ENCODE data around the gene DNAH9.

The DNAH9 gene

GRCh38 chr17:11598274-11599221 is at the start of gene DNAH9:
DNAH9 (plus strand) TSS chr17:11598470; CDS start chr17:11598499, 29 bp downstream.
- DNase-seq, result peak; percentile 4

- no peak for DNase-seq
Measured at GRCh38 chr17:11550431-11550830, 47.8 kb upstream of the DNAH9 start.

GRCh38 chr17:11551442-11551841 is 46.8 kb upstream of the DNAH9 start:
- DNase-seq, result no peak

GRCh38 chr17:11553135-11553534 is 45.1 kb upstream of the DNAH9 start:
- DNase-seq, result no peak

GRCh38 chr17:11554042-11554441 is 44.2 kb upstream of the DNAH9 start:
- no peak for DNase-seq

GRCh38 chr17:11554542-11554941 is 43.7 kb upstream of the DNAH9 start:
- DNase-seq, result no peak

- DNase-seq, result no peak
Measured at GRCh38 chr17:11555530-11555929, 42.7 kb upstream of the DNAH9 start.

DNA sequence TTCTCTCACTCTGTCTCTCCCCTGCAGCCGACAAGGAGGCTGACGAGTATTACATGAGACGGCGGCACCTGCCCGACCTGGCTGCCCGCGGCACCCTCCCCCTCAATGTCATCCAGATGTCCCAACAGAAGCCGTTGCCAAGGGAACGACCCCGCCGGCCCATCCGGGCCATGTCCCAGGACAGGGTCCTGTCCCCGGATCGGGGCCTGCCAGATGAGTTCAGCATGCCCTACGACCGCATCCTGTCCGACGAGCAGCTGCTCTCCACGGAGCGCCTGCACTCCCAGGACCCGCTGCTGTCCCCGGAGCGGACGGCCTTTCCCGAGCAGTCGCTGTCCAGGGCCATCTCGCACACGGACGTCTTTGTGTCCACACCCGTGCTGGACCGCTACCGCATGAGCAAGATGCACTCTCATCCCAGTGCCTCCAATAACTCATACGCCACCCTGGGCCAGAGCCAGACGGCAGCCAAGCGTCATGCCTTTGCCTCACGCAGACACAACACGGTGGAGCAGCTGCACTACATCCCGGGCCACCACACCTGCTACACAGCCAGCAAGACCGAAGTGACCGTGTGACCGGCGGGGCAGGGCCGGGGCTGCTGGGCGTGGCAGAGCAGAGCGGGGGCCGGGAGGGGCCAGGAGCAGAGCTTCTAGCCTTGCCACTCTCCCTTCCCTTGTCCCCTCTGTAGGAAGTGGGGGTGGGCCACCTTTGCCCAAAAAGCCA is 40.4 kb upstream of the DNAH9 start:
- DNase-seq, result no peak

GRCh38 chr17:11558681-11559234 is 39.5 kb upstream of the DNAH9 start:
- no peak for DNase-seq

GRCh38 chr17:11559601-11560000 is 38.7 kb upstream of the DNAH9 start:
- no peak for DNase-seq

- DNase-seq, result no peak
Measured at GRCh38 chr17:11561281-11561680, 37.0 kb upstream of the DNAH9 start.

- no peak for DNase-seq
Measured at GRCh38 chr17:11561702-11562101, 36.6 kb upstream of the DNAH9 start.

- no peak for DNase-seq
Measured at GRCh38 chr17:11564589-11565380, 33.5 kb upstream of the DNAH9 start.

- DNase-seq, result no peak
Measured at GRCh38 chr17:11565591-11565990, 32.7 kb upstream of the DNAH9 start.

- no peak for DNase-seq
Measured at GRCh38 chr17:11578998-11579397, 19.3 kb upstream of the DNAH9 start.

GRCh38 chr17:11580677-11581076 is 17.6 kb upstream of the DNAH9 start:
- DNase-seq, result no peak

GRCh38 chr17:11582217-11582616 is 16.1 kb upstream of the DNAH9 start:
- DNase-seq, result no peak

- no peak for DNase-seq
Measured at GRCh38 chr17:11583306-11583992, 14.8 kb upstream of the DNAH9 start.

- DNase-seq, result no peak
Measured at GRCh38 chr17:11589716-11590115, 8.6 kb upstream of the DNAH9 start.

GRCh38 chr17:11601661-11602060 is 3.4 kb downstream of the DNAH9 start:
- DNase-seq, result no peak

GRCh38 chr17:11608396-11608795 is 10.1 kb downstream of the DNAH9 start:
- no peak for DNase-seq

- DNase-seq, result no peak
Measured at GRCh38 chr17:11610999-11611566, 12.8 kb downstream of the DNAH9 start.

Measured in NCI-H446 treated with DMSO at 0.1 percent for 48 hours (cell line).